Mucosa of descending colon (tissue), 3 donors: Measurements from ENCODE around the gene MAGED2. TPM values are rescaled to one million over a fixed set of nuclear protein-coding genes. Genes with fewer than 3 reads are reported as not detected.

Experiments
- ATAC-seq: fragments of 200-7000 bp; cut with Tn5 transposase; one replicate; pipeline ENCODE4 v1.9.1; 2020; ENCODE audit warnings: mild to moderate bottlenecking, moderate library complexity
- DNase-seq, 3 donors: peaks; one replicate each; pipeline ENCODE4 v3.0.0-alpha.2; 2020
- H3K36me3 ChIP-seq: fragments of 200-600 bp; one replicate; pipeline ENCODE4 v1.8.0; 2021; ENCODE audit warnings: low read depth, mild to moderate bottlenecking
- H3K4me1 ChIP-seq: fragments of 200-600 bp; one replicate; pipeline ENCODE4 v1.8.0; 2021; ENCODE audit warnings: low read depth, mild to moderate bottlenecking
- H3K4me3 ChIP-seq: fragments of 200-600 bp; one replicate; pipeline ENCODE4 v1.8.0; 2021; ENCODE audit warnings: mild to moderate bottlenecking
- H3K9me3 ChIP-seq: fragments of 200-600 bp; one replicate; pipeline ENCODE4 v1.8.0; 2021; ENCODE audit warnings: mild to moderate bottlenecking
- intact Hi-C, 2 donors: fragments of 100-400 bp; cut with DNase I in 1 of 2; cut with micrococcal nuclease in 1 of 2; formaldehyde crosslinking; loops; one replicate each; pipeline versions ENCODE4 v1.11.0 to v1.11.1; 2022; cut with DNase I, micrococcal nuclease
- total RNA-seq, 3 donors: library from RNA; stranded (reverse); fragmentation: NEBNext Ultra II Directional in 2 of 3; extraction: Animal tissue kit (Norgen Biotek cat#: 25700) in 2 of 3; gene quantifications; one replicate each; pipeline versions ENCODE4 v1.2.1 to v1.2.4, GENCODE V29; 2021 to 2023
- TF ChIP-seq, protein P1 (sequence below): fragments of 200-600 bp; IDR thresholded peaks from one replicate; pipeline ENCODE4 v1.8.0; 2022; ENCODE audit warnings: antibody characterized with exemption, mild to moderate bottlenecking
- donor health status: DM: no; HTN: no; CAD: no; lungs with moderate emphysema.
- donor health status: DM: no; HTN: no; CAD: no.
- donor health status: DM: no; HTN: yes; CAD: no.

MAGED2 gene
- total RNA-seq, 3 donors from 2014 or later = 52.7 to 86.4 (median 70.1) TPM

DNA sequence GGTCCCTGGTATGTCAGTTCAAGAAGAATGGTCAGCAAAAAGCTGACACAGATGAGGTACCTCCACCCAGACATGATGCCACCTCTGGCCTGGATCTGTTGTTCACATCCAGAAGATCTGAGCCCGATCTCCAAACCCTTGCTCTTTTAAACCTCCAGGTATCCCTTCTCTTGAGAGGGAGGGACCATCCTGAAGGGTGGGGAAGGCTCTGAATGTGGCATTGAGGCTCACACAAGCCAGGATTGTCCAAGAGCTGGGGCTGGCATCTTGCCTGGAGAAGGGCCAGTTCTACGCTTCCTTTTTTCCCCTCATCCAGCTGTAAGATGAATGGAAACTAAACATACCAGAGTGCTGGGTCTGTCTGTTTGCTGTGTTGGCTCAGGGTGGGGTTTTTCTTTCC lies 9.4 kb upstream of the MAGED2 start, which contains the start of gene ITIH6:
Gene ITIH6 (minus strand): TSS at position 119 of the 400 bp plus-strand sequence. CDS start 45 bp downstream, at position 74.
- intact Hi-C loops = no loop called here
- ATAC-seq (no peak), DNase-seq (no peak)
- Histone ChIP-seq H3K4me3 (no peak within 1 kb of the TSS), H3K9me3 (no peaks in the 10 kb centered on the region), H3K36me3 (no peaks in the 10 kb centered on the region), H3K4me1 (no peaks in the 10 kb centered on the region)
- TF ChIP-seq, protein P1, sequence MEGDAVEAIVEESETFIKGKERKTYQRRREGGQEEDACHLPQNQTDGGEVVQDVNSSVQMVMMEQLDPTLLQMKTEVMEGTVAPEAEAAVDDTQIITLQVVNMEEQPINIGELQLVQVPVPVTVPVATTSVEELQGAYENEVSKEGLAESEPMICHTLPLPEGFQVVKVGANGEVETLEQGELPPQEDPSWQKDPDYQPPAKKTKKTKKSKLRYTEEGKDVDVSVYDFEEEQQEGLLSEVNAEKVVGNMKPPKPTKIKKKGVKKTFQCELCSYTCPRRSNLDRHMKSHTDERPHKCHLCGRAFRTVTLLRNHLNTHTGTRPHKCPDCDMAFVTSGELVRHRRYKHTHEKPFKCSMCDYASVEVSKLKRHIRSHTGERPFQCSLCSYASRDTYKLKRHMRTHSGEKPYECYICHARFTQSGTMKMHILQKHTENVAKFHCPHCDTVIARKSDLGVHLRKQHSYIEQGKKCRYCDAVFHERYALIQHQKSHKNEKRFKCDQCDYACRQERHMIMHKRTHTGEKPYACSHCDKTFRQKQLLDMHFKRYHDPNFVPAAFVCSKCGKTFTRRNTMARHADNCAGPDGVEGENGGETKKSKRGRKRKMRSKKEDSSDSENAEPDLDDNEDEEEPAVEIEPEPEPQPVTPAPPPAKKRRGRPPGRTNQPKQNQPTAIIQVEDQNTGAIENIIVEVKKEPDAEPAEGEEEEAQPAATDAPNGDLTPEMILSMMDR = no peak

DNA sequence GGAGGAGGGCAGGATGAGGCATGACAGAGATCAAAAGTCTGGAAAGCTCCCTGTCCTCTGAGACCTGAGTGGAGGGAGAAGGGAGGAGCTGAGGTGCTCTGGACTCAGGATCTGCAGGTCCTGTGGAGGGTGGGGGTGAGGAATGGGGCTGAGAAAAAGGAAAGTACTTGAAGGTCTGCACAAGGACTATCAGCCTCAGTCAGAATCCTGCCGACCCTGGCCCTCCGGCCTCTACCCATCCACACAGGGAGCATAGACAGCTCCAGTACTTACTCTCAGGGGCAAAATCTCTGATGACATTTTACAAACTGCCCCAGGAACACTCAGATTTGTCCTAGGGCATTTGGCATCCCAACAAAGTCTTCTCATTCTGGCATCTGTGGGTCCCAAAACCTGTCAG lies 8.5 kb upstream of the MAGED2 start:
- TF ChIP-seq, protein P1 = no peak
- intact Hi-C loops = no loop called here
- Histone ChIP-seq H3K9me3 (no peaks in the 10 kb centered on the region), H3K36me3 (no peaks in the 10 kb centered on the region), H3K4me1 (no peaks in the 10 kb centered on the region), H3K4me3 (no peak overlapping the region)
- DNase-seq (no peak), ATAC-seq (no peak)

- intact Hi-C loops = no loop called here
- no peaks in the 10 kb centered on the region for H3K36me3 ChIP-seq
- TF ChIP-seq, protein P1 = no peak
- H3K4me1 ChIP-seq = no peaks in the 10 kb centered on the region
- H3K9me3 ChIP-seq = no peaks in the 10 kb centered on the region
- DNase-seq (peak; percentile 69 to 75 (median 69)), ATAC-seq (peak; percentile 57)
- peak overlapping the region; percentile 24 for H3K4me3 ChIP-seq
Observed at GRCh38 chrX:54808109-54808604, 612 bp downstream of the MAGED2 start.

DNA sequence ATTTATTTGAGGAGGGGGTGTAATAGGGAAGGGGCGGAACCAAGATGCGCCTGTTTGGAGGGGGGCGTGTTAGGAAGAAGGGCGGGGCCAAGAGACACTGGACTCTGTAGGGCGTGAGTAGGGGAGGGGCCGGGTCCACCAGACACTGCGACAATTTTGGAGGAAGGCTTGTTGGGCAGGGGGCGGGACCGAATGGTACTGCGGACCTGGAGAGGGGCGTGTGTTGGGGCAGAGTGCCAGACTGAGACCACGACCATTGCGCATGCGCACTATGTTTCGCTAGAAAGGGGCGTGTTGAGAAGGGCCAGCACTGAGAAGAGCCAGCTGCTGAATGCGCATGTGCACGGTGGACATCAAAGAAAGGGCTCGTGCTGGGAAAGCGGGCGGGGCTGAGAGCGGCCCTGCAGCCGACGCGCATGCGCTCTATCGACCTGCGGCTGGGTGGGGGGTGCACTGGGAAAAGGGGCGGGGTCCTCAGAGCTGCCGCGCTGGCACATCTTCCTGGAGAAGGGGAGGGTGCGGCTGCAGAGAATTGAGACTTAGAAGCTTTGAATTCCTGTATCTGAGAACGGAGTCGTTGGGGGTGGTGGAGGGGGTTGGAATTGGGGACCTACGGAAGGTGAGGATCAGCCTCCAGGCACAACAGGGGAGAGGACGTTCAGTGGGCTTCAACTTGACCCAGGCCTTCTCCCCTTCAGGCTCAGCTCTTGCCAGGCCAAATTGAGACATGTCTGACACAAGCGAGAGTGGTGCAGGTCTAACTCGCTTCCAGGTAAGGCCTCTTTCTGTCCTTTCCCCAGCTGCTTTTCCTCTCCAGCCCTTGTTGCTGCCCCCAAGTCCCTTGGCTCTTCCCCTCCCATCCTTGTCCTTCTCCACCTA lies 1.3 kb downstream of the MAGED2 start:
- ATAC-seq = peak; percentile 93
- peak; percentile 90 to 94 (median 93) for DNase-seq
- intact Hi-C loops = no loop called here
- H3K4me3 ChIP-seq = peak overlapping the region; percentile 24
- no peaks in the 10 kb centered on the region for H3K9me3 ChIP-seq
- H3K4me1 ChIP-seq = no peaks in the 10 kb centered on the region
- TF ChIP-seq, protein P1 = no peak
- no peaks in the 10 kb centered on the region for H3K36me3 ChIP-seq

GRCh38 chrX:54810532-54810931 lies 3.0 kb downstream of the MAGED2 start:
- H3K9me3 ChIP-seq = no peaks in the 10 kb centered on the region
- no peak for ATAC-seq
- no peaks in the 10 kb centered on the region for H3K4me1 ChIP-seq
- TF ChIP-seq, protein P1 = no peak
- intact Hi-C loops = no loop called here
- no peak for DNase-seq
- H3K4me3 ChIP-seq = no peak overlapping the region
- H3K36me3 ChIP-seq = no peaks in the 10 kb centered on the region
